Measurements from ENCODE around the gene ANO2.

ANO2 gene

GRCh38 chr12:5581019-5581418 is 364.0 kb downstream of the ANO2 start:
- intact Hi-C loops (cut with micrococcal nuclease), result no loop called here
- H3K9me3 Mint-ChIP-seq, result no peaks in the 10 kb centered on the region
- no peak overlapping the region for H3K4me3 Mint-ChIP-seq
- H3K4me1 Mint-ChIP-seq (ENCODE audit: low read depth), result peaks cover 5% of the 10 kb centered on the region
- H3K27me3 Mint-ChIP-seq, result peaks cover 6% of the 10 kb centered on the region
- H3K36me3 Mint-ChIP-seq (ENCODE audit: low read depth), result no peaks in the 10 kb centered on the region
- no peak overlapping the region for H3K27ac Mint-ChIP-seq

GRCh38 chr12:5578775-5579174 is 366.3 kb downstream of the ANO2 start:
- Mint-ChIP-seq H3K9me3 (no peaks in the 10 kb centered on the region), H3K4me3 (no peak overlapping the region), H3K4me1 (ENCODE audit: low read depth) (peaks cover 5% of the 10 kb centered on the region), H3K36me3 (ENCODE audit: low read depth) (no peaks in the 10 kb centered on the region), H3K27ac (no peak overlapping the region), H3K27me3 (peaks cover 5% of the 10 kb centered on the region)
- intact Hi-C loops (cut with micrococcal nuclease), result no loop called here

- Mint-ChIP-seq H3K4me1 (ENCODE audit: low read depth) (peaks cover 5% of the 10 kb centered on the region), H3K27me3 (peaks cover 5% of the 10 kb centered on the region), H3K36me3 (ENCODE audit: low read depth) (no peaks in the 10 kb centered on the region), H3K9me3 (no peaks in the 10 kb centered on the region), H3K4me3 (no peak overlapping the region), H3K27ac (no peak overlapping the region)
- intact Hi-C loops (cut with micrococcal nuclease), result no loop called here
These were observed 367.3 kb downstream of the ANO2 start for GRCh38 chr12:5577741-5578140.

- Mint-ChIP-seq H3K27ac (no peak overlapping the region), H3K27me3 (peaks cover 5% of the 10 kb centered on the region), H3K4me3 (no peak overlapping the region), H3K9me3 (no peaks in the 10 kb centered on the region), H3K36me3 (ENCODE audit: low read depth) (no peaks in the 10 kb centered on the region), H3K4me1 (ENCODE audit: low read depth) (peaks cover 5% of the 10 kb centered on the region)
- intact Hi-C loops (cut with micrococcal nuclease), result no loop called here
These were observed 367.8 kb downstream of the ANO2 start for GRCh38 chr12:5577211-5577612.

- intact Hi-C loops (cut with micrococcal nuclease), result no loop called here
- Mint-ChIP-seq H3K9me3 (no peaks in the 10 kb centered on the region), H3K27me3 (peaks cover 4% of the 10 kb centered on the region), H3K4me3 (no peak overlapping the region), H3K4me1 (ENCODE audit: low read depth) (no peaks in the 10 kb centered on the region), H3K27ac (no peak overlapping the region), H3K36me3 (ENCODE audit: low read depth) (no peaks in the 10 kb centered on the region)
These were observed 369.1 kb downstream of the ANO2 start for GRCh38 chr12:5575987-5576386.

GRCh38 chr12:5575232-5575631 is 369.8 kb downstream of the ANO2 start:
- Mint-ChIP-seq H3K9me3 (no peaks in the 10 kb centered on the region), H3K4me3 (no peak overlapping the region), H3K27ac (no peak overlapping the region), H3K27me3 (peaks cover 2% of the 10 kb centered on the region), H3K4me1 (ENCODE audit: low read depth) (no peaks in the 10 kb centered on the region), H3K36me3 (ENCODE audit: low read depth) (no peaks in the 10 kb centered on the region)
- intact Hi-C loops (cut with micrococcal nuclease), result no loop called here

GRCh38 chr12:5573390-5573789 is 371.7 kb downstream of the ANO2 start:
- Mint-ChIP-seq H3K9me3 (no peaks in the 10 kb centered on the region), H3K4me1 (ENCODE audit: low read depth) (no peaks in the 10 kb centered on the region), H3K4me3 (no peak overlapping the region), H3K27me3 (peaks cover 2% of the 10 kb centered on the region), H3K36me3 (ENCODE audit: low read depth) (no peaks in the 10 kb centered on the region), H3K27ac (no peak overlapping the region)
- intact Hi-C loops (cut with micrococcal nuclease), result no loop called here

- no peaks in the 10 kb centered on the region for H3K36me3 Mint-ChIP-seq (ENCODE audit: low read depth)
- peaks cover 7% of the 10 kb centered on the region for H3K27me3 Mint-ChIP-seq
- H3K27ac Mint-ChIP-seq, result no peak overlapping the region
- no peaks in the 10 kb centered on the region for H3K9me3 Mint-ChIP-seq
- no peaks in the 10 kb centered on the region for H3K4me1 Mint-ChIP-seq (ENCODE audit: low read depth)
- H3K4me3 Mint-ChIP-seq, result no peak overlapping the region
- intact Hi-C loops (cut with micrococcal nuclease), result no loop called here
These were observed 373.9 kb downstream of the ANO2 start for GRCh38 chr12:5571115-5571514.

GRCh38 chr12:5570416-5570815 is 374.6 kb downstream of the ANO2 start:
- H3K4me3 Mint-ChIP-seq, result no peak overlapping the region
- H3K4me1 Mint-ChIP-seq (ENCODE audit: low read depth), result no peaks in the 10 kb centered on the region
- peaks cover 7% of the 10 kb centered on the region for H3K27me3 Mint-ChIP-seq
- H3K9me3 Mint-ChIP-seq, result no peaks in the 10 kb centered on the region
- no peak overlapping the region for H3K27ac Mint-ChIP-seq
- intact Hi-C loops (cut with micrococcal nuclease), result no loop called here
- no peaks in the 10 kb centered on the region for H3K36me3 Mint-ChIP-seq (ENCODE audit: low read depth)

- Mint-ChIP-seq H3K9me3 (no peaks in the 10 kb centered on the region), H3K36me3 (ENCODE audit: low read depth) (no peaks in the 10 kb centered on the region), H3K4me3 (no peak overlapping the region), H3K27ac (no peak overlapping the region), H3K4me1 (ENCODE audit: low read depth) (no peaks in the 10 kb centered on the region), H3K27me3 (peaks cover 7% of the 10 kb centered on the region)
- intact Hi-C loops (cut with micrococcal nuclease), result no loop called here
These were observed 376.6 kb downstream of the ANO2 start for GRCh38 chr12:5568325-5568981.

GRCh38 chr12:5567016-5567725 is 377.9 kb downstream of the ANO2 start:
- Mint-ChIP-seq H3K36me3 (ENCODE audit: low read depth) (no peaks in the 10 kb centered on the region), H3K4me3 (no peak overlapping the region), H3K27me3 (peaks cover 7% of the 10 kb centered on the region), H3K27ac (no peak overlapping the region), H3K9me3 (no peaks in the 10 kb centered on the region), H3K4me1 (ENCODE audit: low read depth) (no peaks in the 10 kb centered on the region)
- intact Hi-C loops (cut with micrococcal nuclease), result no loop called here

GRCh38 chr12:5565933-5566599 is 379.0 kb downstream of the ANO2 start:
- no peak overlapping the region for H3K27ac Mint-ChIP-seq
- H3K4me1 Mint-ChIP-seq (ENCODE audit: low read depth), result no peaks in the 10 kb centered on the region
- peaks cover 7% of the 10 kb centered on the region for H3K27me3 Mint-ChIP-seq
- H3K9me3 Mint-ChIP-seq, result no peaks in the 10 kb centered on the region
- intact Hi-C loops (cut with micrococcal nuclease), result no loop called here
- H3K36me3 Mint-ChIP-seq (ENCODE audit: low read depth), result no peaks in the 10 kb centered on the region
- H3K4me3 Mint-ChIP-seq, result no peak overlapping the region

GRCh38 chr12:5562581-5562980 is 382.5 kb downstream of the ANO2 start:
- no peaks in the 10 kb centered on the region for H3K9me3 Mint-ChIP-seq
- H3K27me3 Mint-ChIP-seq, result peaks cover 5% of the 10 kb centered on the region
- H3K4me1 Mint-ChIP-seq (ENCODE audit: low read depth), result no peaks in the 10 kb centered on the region
- H3K4me3 Mint-ChIP-seq, result no peak overlapping the region
- H3K27ac Mint-ChIP-seq, result no peak overlapping the region
- intact Hi-C loops (cut with micrococcal nuclease), result no loop called here
- no peaks in the 10 kb centered on the region for H3K36me3 Mint-ChIP-seq (ENCODE audit: low read depth)

GRCh38 chr12:5561846-5562245 is 383.2 kb downstream of the ANO2 start:
- intact Hi-C loops (cut with micrococcal nuclease), result no loop called here
- Mint-ChIP-seq H3K9me3 (no peaks in the 10 kb centered on the region), H3K36me3 (ENCODE audit: low read depth) (no peaks in the 10 kb centered on the region), H3K4me3 (no peak overlapping the region), H3K4me1 (ENCODE audit: low read depth) (no peaks in the 10 kb centered on the region), H3K27me3 (peaks cover 2% of the 10 kb centered on the region), H3K27ac (no peak overlapping the region)
